ENCODE data around the gene SESN3.

GRCh38 chr11:95140397-95141033 is 90.5 kb downstream of the SESN3 start:
- TF ChIP-seq CTCF (IDR thresholded peaks at IDR 0.05) (no peak), EP300 (IDR thresholded peaks at IDR 0.05) (no peak)
